GM19328 (cell line): ENCODE results near the gene MN1.

Experiments
- ATAC-seq: cut with Tn5 transposase; IDR thresholded peaks from one replicate; pipeline ENCODE4 v1.9.1; 2021; ENCODE audit warnings: mild to moderate bottlenecking, moderate library complexity; ENCODE audit not compliant: unreplicated experiment

The MN1 gene

DNA sequence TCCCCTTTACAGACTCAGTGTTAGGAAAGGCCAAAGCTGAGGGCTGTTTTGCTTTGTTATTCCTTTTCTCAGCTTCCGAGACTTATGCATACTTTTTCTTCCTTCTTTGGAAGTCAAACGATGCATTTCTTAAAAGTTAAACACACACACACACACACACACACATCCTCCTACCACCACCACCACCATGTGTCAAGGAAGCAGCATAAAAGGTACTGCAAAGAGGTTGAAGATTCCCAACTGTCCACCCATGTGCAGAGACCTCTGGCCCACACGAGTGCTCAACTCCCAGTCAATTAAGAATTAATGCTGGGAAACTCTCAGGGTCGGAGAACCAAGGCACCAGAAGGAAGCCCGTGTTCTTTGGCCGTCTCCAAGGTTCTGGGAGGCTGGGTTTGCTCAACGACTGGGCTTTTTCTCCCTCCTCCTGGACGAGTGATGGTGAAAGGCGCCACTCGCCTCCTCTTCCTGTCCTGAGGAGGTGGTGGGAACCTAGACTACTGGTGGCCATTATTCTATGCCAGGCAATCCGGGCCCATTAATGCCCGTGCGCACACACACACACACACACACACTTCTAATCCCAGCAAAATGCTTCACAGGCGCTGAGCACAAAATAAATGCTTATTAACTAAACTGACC is 15.1 kb downstream of the MN1 start:
- ATAC-seq, result no peak

DNA sequence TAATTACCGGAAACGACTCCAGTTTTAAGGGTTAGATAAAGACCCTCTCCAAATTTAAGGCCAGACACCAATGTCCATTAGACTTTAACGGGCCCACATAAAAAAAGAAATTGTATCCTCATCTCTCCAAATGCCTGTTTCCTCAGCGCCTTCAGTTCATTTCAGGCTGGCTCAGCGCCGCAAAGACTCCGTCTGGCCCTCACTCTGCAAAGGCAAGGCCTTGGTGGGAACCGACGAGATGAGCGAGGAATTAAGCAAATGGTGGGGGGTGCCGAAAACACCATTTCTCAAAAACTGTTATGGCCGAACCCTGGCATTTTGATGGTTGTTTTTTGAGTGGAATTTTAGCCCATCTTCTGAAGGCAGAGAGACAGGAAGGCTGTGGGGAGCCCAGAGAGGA is 15.7 kb downstream of the MN1 start:
- no peak for ATAC-seq

DNA sequence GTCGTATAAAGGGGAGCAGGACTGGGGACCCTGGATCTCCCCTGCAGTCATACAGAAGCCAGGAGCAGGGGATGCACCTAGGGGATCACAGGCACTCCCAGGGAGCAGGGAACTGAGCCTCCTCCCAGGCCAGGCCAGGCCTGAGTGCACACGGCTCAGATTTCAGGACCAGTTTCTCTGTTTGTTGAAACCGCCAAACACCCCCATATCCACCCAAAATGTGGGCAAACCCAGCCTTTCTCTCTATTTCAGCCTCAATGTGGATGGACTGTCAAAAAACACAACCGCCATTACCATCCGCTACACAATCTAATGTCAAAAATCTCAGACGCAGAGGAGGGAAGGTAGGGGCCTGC is 17.5 kb downstream of the MN1 start:
- no peak for ATAC-seq

DNA sequence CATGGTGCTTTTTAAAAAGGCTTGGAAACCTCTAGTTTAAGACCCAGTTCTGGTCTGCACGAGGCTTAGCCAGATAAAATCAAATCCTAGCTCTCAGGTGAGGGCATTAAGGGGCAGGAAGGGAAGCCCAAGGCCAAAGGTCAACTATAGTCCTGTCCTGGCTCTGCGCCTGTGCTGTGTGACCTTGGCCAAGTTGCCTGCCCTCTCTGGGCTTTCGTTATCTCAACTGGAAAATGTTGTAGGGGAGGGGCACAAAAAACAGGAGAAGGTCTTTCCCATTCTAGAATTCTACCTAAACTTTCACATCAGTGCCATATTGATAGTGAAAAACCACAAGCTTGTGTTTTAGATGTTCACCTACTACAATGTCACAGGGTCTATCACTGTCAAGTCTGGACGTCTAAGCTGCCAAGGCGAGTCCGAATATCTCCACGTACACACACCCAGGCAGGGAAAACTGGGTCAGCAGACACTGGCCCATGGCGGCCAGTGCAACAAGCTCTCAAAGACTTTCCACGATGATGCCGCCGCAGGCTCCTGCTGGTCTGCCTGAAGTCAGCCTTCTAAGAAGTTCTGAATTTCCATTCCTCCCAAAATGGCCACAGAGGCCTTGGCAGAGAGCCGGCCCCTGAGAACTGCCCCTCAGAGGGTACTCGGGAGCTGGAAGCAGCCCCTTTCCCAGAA is 18.0 kb downstream of the MN1 start:
- no peak for ATAC-seq

DNA sequence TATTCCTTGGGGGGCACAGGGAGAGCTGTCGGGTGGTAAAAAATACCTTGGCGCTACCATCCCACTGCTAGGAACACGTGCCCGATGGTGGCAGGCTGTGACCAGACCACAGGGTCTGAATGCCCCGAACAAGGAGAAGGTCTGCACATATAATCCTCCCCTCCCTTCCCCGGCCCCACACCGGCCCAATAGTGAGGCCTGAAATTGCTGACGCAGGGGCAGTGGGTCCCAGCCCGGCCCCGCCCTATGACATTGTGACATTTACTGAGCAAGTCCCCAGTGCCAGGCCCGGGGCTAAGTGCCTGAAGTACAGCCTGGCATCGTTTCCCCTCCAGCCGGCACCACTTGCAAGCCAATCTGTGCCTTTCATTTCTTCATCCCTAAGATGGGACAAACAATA is 19.5 kb downstream of the MN1 start:
- ATAC-seq, result no peak

DNA sequence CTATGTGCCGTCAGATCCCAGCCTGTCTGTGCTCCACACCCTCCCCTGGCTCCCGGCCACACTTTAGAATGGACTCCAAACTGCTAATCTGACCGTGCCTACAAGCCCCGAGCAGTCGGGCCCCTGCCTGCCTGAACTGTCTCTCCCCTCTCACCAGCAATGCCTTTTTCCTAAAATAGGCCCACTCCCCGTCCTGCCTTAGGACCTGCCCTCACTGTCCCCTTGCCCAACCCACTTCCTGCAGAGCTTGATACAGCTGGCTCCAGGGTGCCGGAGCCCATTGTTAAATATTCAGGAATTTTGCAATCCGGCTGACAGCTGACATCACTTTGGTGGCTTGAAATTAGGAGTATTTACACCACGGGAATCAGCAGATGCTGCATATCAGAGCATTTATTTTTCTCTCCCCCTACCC is 21.4 kb downstream of the MN1 start:
- ATAC-seq, result no peak

DNA sequence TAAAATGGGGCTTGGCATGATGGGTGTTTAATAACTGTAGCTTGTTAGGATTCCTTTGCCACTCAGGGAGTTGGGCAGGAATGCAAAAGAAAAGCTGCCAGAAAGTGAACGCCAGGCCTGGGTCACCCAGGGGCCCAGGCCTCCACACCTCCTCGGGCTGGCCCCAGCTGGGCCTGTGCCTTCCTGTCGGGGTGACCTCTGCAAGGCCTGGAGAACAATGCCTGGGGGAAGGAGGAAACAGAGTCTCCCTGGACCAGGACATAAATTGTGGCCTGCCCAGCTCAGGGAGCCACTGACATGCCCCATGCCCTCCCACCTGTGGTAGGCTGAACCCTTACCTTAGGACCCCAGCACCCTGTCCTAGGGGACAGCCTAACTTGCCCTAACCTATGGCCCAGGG is 21.9 kb downstream of the MN1 start:
- no peak for ATAC-seq

DNA sequence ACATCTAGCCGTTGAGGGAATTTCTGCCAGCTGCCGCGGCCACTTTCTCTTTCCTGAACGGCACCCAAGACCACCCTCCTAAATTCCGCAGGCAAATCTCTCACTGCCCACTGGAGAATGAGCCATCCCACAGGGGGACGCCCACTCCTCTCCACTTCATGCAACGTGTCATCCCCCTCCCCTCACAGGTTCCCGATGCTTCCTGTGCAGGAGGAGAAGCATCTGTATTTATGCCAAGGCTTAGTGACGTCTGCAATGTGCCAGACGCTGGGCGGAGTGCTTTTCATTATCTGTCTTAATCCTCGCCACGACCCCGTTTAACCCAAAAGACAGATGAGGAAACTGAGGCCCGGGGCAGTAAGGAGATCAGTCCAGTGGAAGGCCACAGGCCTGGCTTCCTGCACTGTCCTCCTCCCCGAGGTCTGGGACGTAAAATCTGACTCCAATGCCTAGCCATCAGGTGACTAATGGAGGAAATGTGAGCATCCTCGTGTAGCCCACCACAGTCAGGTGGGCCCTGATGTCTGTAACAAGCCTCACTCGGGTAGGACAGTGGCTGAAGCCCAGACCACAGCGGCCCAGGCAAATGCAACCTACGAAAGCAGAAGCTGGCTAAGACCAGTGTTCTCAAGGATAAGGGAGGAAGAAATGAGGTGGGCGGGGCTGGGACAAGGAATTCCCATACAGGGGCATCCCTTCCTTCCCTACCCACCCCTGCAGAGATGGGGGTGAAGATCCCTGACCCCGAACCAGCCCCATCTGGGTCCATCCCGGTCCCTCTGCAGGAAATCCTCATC is 23.1 kb downstream of the MN1 start:
- ATAC-seq, result no peak

DNA sequence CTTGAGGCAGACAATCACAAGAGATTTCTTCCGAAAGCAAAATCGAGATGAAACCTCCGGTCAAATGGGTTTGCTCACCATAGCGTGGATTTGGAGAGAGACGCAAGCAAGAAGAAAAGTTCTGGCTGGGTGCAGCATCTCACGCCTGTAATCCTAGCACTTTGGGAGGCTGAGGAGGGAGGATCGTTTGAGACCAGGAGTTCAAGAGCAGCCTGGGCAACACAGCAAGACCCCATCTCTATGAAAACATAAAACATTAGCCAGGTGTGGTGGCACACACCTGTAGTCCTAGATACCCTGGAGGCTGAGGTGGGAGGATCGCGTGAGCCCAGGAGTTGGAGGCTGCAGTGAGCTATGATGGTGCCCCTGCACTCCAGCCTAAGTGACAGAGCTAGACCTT is 24.4 kb downstream of the MN1 start:
- ATAC-seq, result no peak

DNA sequence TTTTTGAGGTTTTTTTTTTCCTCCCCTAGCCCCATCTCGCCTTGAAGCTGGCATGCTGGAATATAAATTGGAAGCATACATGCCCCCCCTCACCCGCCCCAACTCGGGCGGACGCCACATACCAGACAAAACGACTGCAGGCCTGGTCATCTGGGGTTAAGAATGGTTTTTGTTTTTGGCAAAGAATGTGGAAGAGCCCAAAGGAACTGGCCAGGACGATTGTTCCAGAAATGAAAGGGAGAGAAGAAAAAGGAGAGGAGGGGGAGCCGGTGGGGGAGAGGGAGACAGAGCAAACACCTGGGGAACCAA is 25.0 kb downstream of the MN1 start:
- ATAC-seq, result no peak

DNA sequence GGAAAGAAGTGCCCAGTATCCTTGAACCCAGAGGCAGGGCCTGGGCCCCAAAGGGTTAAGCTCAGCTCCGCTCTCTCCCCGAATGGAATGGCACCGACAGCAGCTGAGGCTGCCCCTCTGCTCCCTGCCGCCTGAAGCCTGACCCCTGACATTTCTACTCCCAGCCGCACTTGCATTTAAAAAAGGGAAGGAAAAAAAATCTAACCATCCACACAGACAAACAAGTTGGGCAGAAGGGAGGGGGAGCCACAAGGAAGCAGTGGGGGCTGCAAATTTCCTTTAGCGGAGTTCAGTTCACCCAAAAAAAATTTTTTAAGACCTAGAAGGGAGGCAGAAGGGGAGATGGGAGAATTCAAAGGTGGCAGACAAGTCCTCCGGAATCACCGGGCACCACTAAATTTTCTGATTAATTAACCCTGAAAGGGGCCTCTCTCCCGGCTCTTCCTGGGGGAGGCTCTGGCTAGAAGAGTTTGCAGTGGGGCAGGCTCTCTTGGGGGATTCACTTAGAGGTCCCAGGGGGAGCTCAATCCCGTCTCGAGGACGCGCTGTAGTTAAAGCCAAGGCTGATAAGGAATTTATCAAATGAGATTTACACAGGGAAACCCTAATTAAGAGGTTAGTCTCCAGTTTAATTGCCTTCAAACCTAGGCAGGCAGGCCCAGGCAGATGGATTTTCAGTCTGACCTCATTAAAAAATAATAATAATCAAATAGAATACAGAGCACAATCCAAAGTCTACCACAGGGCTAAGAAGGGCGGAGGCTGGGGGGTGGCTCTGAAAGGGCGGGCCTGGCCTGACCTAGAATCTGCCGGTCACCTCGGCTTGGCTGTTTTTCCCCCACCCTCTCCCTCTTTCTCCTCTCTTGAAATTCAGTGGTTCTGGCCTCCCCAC is 25.6 kb downstream of the MN1 start:
- no peak for ATAC-seq

DNA sequence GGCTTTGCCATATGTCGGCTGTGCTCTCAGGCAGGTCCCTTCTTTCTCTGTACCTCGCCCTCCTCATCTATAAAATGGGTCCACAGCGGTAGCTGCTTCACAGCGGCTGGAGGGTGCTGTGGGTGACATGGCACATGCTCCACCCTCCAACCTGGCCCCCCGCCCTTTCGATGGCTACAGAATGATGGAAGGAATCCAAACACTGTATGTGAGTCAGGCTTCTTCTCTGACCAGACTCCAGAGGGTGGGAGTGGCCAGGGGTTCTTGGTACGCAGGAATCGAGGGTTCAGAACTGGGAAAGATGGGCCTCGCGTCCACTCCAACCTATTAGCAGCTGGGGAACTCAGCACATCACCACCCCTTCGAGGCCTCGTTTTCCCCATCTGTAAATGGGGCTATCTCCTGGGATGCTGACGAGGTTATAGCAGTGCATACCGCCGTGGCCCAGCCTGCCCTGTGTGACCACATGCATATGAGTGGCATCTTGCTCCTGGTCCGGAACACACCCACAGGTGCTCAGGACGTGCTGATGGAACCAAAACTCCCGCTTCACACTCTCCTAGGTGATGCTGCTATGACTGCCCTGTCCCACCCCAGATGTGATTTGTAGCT is 26.4 kb downstream of the MN1 start:
- no peak for ATAC-seq

DNA sequence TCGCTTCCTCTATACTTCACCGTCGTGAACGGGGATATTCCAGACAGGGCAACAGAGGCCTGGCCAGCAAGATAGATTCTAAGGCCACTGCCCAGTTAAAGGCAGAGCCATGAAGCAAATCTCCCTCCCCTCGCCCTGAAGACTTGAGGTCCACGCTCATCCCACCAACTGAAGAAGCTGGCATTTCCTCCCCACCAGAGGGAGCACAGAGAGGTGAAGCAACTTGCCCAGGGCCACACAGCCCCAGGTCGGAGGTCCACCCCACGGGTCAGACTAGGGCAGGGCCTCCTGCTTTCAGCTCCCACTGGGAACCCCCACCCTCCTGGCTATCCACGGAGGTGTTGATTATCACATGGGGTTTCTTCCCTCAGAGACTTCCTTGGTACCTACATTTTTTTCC is 27.4 kb downstream of the MN1 start:
- ATAC-seq, result no peak

DNA sequence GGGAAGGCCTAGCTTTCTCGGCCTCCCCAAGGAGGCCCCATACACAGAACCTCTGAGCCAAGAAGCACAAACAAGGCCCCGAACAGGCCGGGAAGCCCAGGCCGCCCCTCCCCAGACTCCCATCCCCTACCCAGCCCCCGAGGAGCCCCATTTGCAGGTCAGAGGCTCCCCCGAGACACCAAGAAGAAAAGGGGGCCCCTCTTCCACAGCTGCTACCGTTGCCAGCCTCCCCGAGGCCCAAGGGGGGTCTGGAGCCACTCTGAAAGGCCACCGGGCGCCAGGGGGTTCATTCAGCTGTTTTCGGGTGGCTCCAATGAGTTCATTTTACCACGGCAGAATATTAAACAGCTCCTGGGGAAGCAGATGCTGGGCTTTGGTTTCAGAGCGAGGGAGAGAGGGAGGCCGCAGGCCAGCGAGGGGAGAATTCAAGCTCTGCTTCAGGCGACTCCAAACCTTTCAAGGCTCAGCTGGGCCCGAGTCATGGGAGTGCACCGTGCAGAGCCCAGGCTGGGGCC is 28.5 kb downstream of the MN1 start:
- no peak for ATAC-seq

DNA sequence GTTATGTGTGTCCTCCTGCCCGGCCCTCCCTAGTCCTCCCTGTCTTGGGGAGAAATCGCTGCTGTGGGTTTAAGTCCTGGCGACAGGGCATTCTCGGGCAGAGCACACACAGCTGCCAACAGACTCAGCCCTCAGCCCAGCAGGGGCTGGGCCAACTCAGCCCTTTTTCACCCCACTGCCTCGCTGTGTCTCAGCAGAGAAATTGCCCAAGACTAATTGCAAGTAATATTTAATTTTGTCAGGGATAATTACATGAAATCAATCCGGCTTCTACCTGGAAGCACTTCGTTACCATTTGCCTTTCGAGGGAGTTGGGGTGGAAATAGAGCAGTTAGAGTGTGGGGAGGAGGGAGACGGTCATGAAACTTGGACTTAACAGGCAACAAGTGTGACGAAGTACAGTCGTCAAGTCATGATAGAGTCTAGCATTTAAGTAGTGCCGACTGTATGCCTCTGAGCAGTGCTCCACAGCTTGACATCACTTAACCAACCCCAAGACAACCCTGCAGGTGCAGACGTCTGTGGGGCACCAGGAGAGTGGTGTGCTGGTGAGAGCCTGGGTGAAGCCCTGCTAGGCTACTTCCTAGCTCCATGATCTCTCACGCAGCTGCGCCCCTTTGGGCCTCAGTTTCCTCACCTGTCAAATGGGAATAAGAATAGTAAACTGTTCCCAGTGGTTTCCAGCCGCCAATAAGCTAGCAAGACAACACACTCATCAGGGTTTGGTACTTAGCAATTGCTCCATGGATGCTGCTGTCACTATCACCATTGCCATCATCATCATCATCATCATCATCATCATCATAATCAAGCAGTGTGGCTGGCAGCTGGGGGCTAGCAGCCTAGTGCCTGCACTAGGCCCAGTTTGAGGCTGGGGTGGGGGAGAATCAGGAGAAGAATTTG is 29.2 kb downstream of the MN1 start:
- ATAC-seq, result no peak

DNA sequence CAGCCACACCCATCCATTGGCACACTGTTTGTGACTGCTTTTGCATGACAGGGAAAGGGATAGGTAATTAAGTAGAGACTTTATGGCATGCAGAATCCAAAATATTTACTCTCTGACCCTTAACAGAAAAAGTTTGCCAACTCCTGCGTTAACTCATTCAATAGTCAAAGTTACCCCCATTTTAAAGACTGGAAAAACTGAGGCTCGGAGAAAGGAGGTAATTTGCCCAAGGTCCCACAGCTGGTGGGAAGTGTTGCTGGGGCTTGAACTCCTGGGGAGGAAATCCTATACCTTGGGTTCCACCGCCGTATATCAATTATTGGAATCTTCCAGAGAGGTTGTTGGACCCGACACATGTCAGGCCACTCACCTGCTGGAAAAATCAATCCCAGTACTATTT is 29.9 kb downstream of the MN1 start:
- no peak for ATAC-seq

DNA sequence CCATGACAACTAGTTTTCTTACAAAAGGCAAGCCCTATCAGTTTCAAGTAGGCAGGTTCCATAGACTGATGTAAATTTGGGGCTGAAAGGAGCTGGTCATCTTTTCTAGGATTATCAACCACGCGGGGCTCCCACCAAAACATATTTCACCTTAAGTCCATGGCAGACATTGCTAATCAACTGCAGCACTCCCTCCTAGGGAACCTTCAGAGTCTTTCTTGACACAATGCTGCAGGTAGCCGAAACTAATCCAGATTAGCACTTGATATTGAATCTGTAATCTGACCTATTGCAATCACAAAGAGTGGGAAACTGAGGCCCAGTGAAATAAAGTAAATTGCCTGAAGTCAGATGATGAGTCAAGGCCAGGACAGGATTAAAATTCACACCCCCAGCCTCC is 32.5 kb downstream of the MN1 start:
- no peak for ATAC-seq

DNA sequence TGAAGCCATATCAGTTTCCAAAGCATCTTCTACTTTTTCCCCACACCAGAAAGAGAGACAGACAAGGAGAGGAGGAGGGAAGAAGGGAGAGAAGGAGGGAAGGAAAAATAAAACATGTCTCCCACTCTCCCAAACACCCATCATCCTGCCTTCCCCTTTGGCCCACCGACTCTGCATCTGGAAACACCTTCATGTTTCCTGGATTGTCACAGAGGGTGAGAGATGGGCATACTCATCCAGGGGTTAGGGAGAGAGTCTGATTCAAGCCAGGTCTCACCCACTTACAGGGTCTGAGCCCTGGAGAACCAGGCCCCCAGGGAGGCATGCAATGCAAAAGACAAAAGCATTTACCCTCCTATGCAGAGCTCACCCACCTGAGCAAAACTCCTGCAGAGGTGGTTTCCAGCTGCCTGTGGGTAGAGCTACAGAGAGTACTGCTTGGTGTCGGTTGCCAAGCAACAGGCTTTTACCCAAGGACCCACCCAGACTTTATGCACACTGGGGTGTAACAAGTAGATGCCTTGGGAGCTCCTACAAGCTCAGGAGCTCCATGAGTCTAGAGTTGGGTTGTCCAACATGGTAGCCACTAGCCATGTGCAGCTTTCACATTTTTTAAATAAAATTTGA is 33.4 kb downstream of the MN1 start:
- no peak for ATAC-seq

DNA sequence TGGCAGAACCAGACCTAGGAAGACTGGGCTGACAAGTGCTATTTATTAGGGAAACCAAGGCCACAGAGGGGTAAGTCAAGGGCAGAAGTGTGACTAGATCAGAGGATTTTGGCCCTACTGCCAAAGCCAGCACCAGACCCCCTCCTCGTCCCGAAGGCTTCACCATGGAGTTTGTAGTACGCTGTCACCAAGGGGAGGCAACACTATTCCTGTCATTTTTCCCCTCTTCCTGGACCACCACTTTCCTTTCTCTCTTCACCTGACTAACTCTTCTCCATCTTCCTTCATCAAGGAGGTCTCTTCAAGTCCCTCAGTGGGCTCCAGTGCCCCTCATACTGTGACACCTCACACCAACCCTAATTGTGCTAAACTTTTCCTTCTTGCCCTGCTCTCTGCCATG is 34.9 kb downstream of the MN1 start:
- no peak for ATAC-seq
